Neural progenitor cell (in vitro differentiated cells): ENCODE measurements around the gene F8.

ENCODE experiments used
- CTCF ChIP-seq: fragments of 200-600 bp; sonication (generic); IDR thresholded peaks from 2 replicates; pipeline ENCODE4 v1.5.1; 2017; ENCODE audit warnings: antibody characterized with exemption, mild to moderate bottlenecking
- EZH2 ChIP-seq: fragments of 200-600 bp; sonication (generic); IDR thresholded peaks from 2 replicates; pipeline ENCODE4 v1.6.1; 2017; ENCODE audit warnings: antibody characterized with exemption, mild to moderate bottlenecking, moderate library complexity
- EZH2phosphoT487 ChIP-seq: fragments of 200-600 bp; sonication (generic); IDR thresholded peaks from 2 replicates; pipeline ENCODE4 v1.6.1; 2017; ENCODE audit warnings: antibody characterized with exemption

GRCh38 chrX:155046129-155046810 lies 23.7 kb upstream of the F8 start:
- TF ChIP-seq CTCF = no peak
- no peak for TF ChIP-seq EZH2
- no peak for TF ChIP-seq EZH2phosphoT487
